PFSK-1 (cell line): Measurements from ENCODE around the gene TOGARAM2.

ENCODE experiments used
- FOXP2 ChIP-seq: optimal IDR thresholded peaks from 2 replicates; pipeline ENCODE3; 2011; ENCODE audit warnings: borderline replicate concordance, control low read depth, inconsistent platforms; ENCODE audit not compliant: insufficient read depth; ENCODE audit errors: extremely low read length, extremely low read depth
- POLR2AphosphoS5 ChIP-seq: IDR thresholded peaks from 2 replicates; pipeline ENCODE4 v1.6.1; 2012; ENCODE audit warnings: low read depth, mild to moderate bottlenecking, control low read depth, low read length, moderate library complexity
- SIN3A ChIP-seq: IDR thresholded peaks from 2 replicates; pipeline ENCODE4 v1.6.1; 2012; ENCODE audit warnings: mild to moderate bottlenecking, low read length, moderate library complexity, borderline replicate concordance; ENCODE audit not compliant: insufficient read depth
- TAF1 ChIP-seq: IDR thresholded peaks from 2 replicates; pipeline ENCODE4 v1.6.1; 2012; ENCODE audit warnings: low read length, control low read depth, borderline replicate concordance; ENCODE audit not compliant: insufficient read depth
- TF ChIP-seq, protein P1 (sequence below), 2 experiments: IDR thresholded peaks; 2 replicates each; pipeline versions ENCODE4 v1.6.1 to v1.8.0; 2011 to 2012; ENCODE audit warnings: low read depth in 2 of 2, low read length in 2 of 2, control low read depth in 1 of 2, inconsistent platforms in 1 of 2, mild to moderate bottlenecking in 1 of 2, moderate library complexity in 1 of 2; ENCODE audit not compliant: insufficient read depth in 1 of 2

Gene TOGARAM2

DNA sequence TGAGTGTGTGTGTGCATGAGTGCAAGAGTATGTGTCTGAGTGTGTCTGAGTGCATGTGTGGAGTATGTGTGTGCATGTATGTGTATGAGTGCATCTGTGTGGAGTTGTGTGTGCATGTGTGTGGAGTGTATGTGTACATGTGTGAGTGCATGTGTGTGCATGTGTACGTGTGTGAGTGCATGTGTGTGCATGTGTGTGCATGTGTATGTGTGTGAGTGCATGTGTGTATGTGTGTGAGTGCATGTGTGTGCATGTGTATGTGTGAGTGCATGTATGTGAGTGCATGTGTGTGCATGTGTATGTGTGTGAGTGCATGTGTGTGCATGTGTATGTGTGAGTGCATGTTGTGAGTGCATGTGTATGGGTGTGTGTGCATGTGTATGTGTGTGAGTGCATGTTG lies 23.7 kb downstream of the TOGARAM2 start:
- TF ChIP-seq TAF1 (no peak), FOXP2 (no peak), POLR2AphosphoS5 (no peak), SIN3A (no peak)
- TF ChIP-seq, protein P1, sequence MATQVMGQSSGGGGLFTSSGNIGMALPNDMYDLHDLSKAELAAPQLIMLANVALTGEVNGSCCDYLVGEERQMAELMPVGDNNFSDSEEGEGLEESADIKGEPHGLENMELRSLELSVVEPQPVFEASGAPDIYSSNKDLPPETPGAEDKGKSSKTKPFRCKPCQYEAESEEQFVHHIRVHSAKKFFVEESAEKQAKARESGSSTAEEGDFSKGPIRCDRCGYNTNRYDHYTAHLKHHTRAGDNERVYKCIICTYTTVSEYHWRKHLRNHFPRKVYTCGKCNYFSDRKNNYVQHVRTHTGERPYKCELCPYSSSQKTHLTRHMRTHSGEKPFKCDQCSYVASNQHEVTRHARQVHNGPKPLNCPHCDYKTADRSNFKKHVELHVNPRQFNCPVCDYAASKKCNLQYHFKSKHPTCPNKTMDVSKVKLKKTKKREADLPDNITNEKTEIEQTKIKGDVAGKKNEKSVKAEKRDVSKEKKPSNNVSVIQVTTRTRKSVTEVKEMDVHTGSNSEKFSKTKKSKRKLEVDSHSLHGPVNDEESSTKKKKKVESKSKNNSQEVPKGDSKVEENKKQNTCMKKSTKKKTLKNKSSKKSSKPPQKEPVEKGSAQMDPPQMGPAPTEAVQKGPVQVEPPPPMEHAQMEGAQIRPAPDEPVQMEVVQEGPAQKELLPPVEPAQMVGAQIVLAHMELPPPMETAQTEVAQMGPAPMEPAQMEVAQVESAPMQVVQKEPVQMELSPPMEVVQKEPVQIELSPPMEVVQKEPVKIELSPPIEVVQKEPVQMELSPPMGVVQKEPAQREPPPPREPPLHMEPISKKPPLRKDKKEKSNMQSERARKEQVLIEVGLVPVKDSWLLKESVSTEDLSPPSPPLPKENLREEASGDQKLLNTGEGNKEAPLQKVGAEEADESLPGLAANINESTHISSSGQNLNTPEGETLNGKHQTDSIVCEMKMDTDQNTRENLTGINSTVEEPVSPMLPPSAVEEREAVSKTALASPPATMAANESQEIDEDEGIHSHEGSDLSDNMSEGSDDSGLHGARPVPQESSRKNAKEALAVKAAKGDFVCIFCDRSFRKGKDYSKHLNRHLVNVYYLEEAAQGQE (IDR thresholded peaks at IDR 0.05; ENCODE audit: insufficient read depth in 1 of 2, low read depth in 2 of 2, low read length in 2 of 2): no peak

- TF ChIP-seq POLR2AphosphoS5: no peak
These were observed 24.2 kb downstream of the TOGARAM2 start for GRCh38 chr2:29005331-29005730.

DNA sequence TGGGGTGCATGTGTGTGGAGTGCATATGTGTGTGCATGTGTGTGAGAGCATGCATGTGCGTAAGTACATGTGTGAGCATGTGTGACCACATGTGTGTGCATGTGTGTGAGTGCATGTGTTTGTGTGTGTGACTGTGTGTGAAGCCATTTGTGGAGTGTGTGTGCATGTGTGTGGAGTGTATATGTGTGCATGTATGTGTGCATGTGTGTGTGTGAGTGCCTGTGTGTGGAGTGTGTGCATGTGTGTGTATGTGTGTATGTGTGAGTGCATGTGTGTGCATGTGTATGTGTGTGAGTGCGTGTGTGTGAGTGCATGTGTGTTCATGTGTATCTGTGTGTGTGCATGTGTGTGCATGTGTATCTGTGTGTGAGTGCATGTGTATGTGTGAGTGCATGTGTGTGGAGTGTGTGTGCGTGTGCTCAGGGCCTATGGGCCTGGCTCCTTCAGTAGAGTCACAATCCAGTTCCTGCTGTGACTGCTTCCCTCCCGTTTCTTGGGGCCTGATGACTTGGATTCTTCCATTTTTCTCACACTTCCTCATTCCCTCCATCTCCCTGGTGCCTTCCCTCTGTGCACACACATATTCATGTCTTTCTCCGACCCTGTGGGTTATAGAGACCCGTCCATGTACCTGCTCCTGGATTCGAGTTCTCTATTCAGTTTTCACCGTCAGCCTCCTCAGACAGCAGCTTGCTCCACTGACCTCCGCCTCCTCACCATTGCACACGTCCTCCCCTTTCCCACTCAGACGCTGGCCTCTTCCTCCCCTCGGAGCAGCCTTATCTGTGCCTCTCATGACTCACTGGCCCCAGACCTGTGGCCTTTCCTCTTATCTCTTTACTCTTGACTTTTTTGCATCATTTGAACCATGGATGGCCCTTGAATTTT lies 25.2 kb downstream of the TOGARAM2 start:
- no peak for TF ChIP-seq POLR2AphosphoS5
- TF ChIP-seq TAF1: no peak
- TF ChIP-seq FOXP2: no peak
- TF ChIP-seq, protein P1 (IDR thresholded peaks at IDR 0.05; ENCODE audit: insufficient read depth in 1 of 2, low read depth in 2 of 2, low read length in 2 of 2): no peak
- TF ChIP-seq SIN3A: no peak

DNA sequence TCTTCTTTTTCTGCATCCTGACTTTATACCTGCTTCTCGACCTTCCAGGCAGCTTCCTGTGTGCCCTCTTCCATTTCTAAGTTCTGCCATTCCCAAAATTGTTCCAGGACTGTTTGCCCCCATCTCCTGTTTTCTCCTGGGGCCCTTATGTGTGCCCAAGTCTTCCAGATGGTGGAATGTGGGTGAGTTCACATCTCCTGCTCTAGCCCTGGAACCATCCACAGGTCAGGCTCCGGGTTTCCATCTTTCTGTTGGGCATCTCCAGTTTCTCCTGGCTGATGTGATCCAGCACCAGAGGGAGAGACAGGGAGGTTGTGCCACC lies 25.8 kb downstream of the TOGARAM2 start:
- TF ChIP-seq SIN3A (no peak), POLR2AphosphoS5 (no peak), TAF1 (no peak), FOXP2 (no peak)
- TF ChIP-seq, protein P1 (IDR thresholded peaks at IDR 0.05; ENCODE audit: insufficient read depth in 1 of 2, low read depth in 2 of 2, low read length in 2 of 2): no peak

DNA sequence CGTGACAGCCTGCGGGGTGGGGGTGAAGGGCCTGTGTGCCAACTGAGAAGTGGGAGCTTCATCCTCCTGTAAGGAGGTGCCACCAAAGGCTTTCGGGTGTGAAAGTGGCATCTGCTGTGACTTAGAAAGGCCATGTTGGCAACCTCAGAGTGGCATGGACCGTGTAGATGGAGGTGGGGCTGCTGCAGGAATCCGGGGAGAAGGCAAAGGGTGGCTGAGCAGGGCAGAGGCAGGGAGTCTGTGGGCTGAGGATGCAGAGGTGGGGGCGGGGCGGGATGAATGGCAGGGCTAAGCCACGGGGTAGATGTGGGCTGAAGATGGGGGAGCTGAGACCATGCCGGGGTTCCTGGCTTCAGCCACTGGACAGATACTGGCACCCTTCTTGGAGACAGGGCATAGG lies 28.2 kb downstream of the TOGARAM2 start:
- TF ChIP-seq TAF1: no peak

DNA sequence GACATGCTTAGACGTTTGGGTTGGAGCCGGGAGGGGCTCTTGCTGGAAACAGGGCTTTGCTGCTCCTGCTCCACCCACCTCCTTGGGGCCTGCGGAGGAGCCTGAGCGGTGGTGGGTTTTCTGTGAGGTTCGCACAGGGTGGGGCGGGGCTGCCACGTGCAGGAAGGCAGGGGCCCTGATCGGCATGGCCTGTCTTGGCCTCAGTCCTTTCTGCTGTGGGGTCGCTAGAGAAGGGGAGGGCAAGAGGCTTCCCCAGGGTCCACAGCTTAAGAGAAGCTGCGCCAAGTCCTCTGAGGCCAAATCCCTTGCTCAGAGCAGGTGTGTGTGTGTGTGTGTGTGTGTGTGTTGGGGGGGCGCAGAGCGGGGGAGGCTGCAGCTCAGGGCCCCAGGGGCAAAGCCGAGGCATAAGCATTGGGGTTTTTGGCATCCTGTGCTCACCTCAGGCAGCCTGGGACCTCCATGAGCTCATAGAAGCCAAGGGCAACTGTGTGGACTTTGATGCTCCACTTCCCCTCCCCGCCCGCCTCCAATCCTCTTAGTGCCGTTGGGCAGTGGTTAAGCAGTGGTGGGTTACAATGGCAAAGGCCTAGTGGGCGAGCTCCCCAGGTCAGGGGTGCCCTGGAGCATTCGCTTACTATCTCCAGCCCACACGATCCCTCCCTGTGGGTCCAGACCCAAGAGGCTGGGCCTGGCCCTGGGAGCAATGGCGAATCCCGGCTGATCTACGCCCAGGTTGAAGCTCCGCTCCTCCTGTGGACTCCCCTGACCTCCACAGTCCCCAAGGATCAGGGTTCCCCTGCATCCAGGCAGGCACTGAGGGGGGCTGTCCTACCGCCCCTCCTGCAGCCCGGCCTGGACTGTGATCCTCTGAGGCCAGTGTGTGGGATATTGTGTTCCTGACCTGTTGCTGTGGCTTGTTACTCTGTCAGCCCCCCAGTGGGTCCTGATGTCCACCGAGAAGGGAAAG lies 28.9 kb downstream of the TOGARAM2 start:
- TF ChIP-seq, protein P1 (IDR thresholded peaks at IDR 0.05; ENCODE audit: insufficient read depth in 1 of 2, low read depth in 2 of 2, low read length in 2 of 2): no peak
- no peak for TF ChIP-seq TAF1
